Fibroblast of lung (primary cell): ENCODE measurements around the gene PCDHB10. TPM values are rescaled to one million over a fixed set of nuclear protein-coding genes. Genes with fewer than 3 reads are reported as not detected.
"Not testable (repeated sequence)": the region's sequence is repeated elsewhere in the genome, so short reads cannot be mapped to it uniquely, and the experiment has no call there.

Experiments used
- DNase-seq, 2 donors: peaks; one replicate each; pipeline versions ENCODE4 v3.0.0 to v3.0.0-alpha.2; 2010; ENCODE audit warnings: low read depth in 2 of 2
- H2AFZ ChIP-seq: 2 replicates; pipeline ENCODE4 v1.5.1; 2012; ENCODE audit warnings: low read length, control low read depth, inconsistent platforms
- H3K27ac ChIP-seq: 2 replicates; pipeline ENCODE4 v1.5.1; 2011; ENCODE audit warnings: low read length, control low read depth; ENCODE audit not compliant: insufficient read depth
- H3K27me3 ChIP-seq: 2 replicates; pipeline ENCODE4 v1.5.1; 2011; ENCODE audit warnings: mild to moderate bottlenecking, low read length; ENCODE audit not compliant: control insufficient read depth, insufficient read depth
- H3K36me3 ChIP-seq: 2 replicates; pipeline ENCODE4 v1.5.1; 2011; ENCODE audit warnings: low read length; ENCODE audit not compliant: control insufficient read depth, insufficient read depth
- H3K4me1 ChIP-seq: 2 replicates; pipeline ENCODE4 v1.5.1; 2011; ENCODE audit warnings: low read length; ENCODE audit not compliant: control insufficient read depth, insufficient read depth; ENCODE audit errors: extremely low read depth
- H3K4me2 ChIP-seq: 2 replicates; pipeline ENCODE4 v1.5.1; 2011; ENCODE audit warnings: low read length, control low read depth; ENCODE audit not compliant: insufficient read depth; ENCODE audit errors: extremely low read depth
- H3K4me3 ChIP-seq, 4 experiments: fragments of 200-600 bp in 1 of 4; sonication (generic) in 1 of 4; replicated peaks in 1 of 4; 2 replicates each; pipeline ENCODE4 v1.5.1; 2011 to 2016; ENCODE audit warnings: low read length in 4 of 4, low read depth in 3 of 4, mild to moderate bottlenecking in 3 of 4, control low read depth in 2 of 4, inconsistent platforms in 1 of 4, mixed read lengths in 1 of 4; ENCODE audit not compliant: insufficient read depth in 1 of 4; ENCODE audit errors: control extremely low read depth in 1 of 4
- H3K79me2 ChIP-seq: 2 replicates; pipeline ENCODE4 v1.5.1; 2012; ENCODE audit warnings: mild to moderate bottlenecking, low read length, inconsistent platforms; ENCODE audit not compliant: control insufficient read depth, insufficient read depth
- H3K9ac ChIP-seq: 2 replicates; pipeline ENCODE4 v1.5.1; 2011; ENCODE audit warnings: mild to moderate bottlenecking, low read length, control low read depth; ENCODE audit not compliant: insufficient read depth
- H3K9me3 ChIP-seq: 2 replicates; pipeline ENCODE4 v1.5.1; 2012; ENCODE audit warnings: low read depth, low read length; ENCODE audit not compliant: control insufficient read depth, insufficient read depth
- H4K20me1 ChIP-seq: 2 replicates; pipeline ENCODE4 v1.5.1; 2011; ENCODE audit warnings: low read length; ENCODE audit not compliant: control insufficient read depth, insufficient read depth; ENCODE audit errors: extremely low read depth
- CTCF ChIP-seq, 2 donors: IDR thresholded peaks in 1 of 2; conservative IDR thresholded peaks in 1 of 2; 1 replicate in 1 of 2; 2 replicates in 1 of 2; pipeline ENCODE4 v1.5.1; 2011 to 2012; ENCODE audit warnings: low read length in 2 of 2, control low read depth in 1 of 2, inconsistent platforms in 1 of 2, low read depth in 1 of 2, mild to moderate bottlenecking in 1 of 2
- EZH2 ChIP-seq: IDR thresholded peaks from 2 replicates; pipeline ENCODE4 v1.5.1; 2012; ENCODE audit warnings: low read length, control low read depth, mild to moderate bottlenecking; ENCODE audit errors: missing control alignments
- polyA plus RNA-seq, 2 donors: library from polyadenylated mRNA; depleted of rRNA in 1 of 2; stranded (reverse) in 1 of 2; unstranded in 1 of 2; fragments of >200 nt; gene quantifications; 2 replicates each; pipeline ENCODE4 v1.2.1, GENCODE V29; 2011 to 2012; ENCODE audit warnings: missing spikeins in 1 of 2
- total RNA-seq: library from RNA; depleted of rRNA; stranded (reverse); fragments of >200 nt; gene quantifications from 2 replicates; pipeline ENCODE4 v1.2.1, GENCODE V29; 2014

PCDHB10 gene
- total and polyA plus RNA-seq, 2 donors (not counting 1 experiment from before 2014, with no cell fraction given), result 0.78 to 2.0 TPM

- Histone ChIP-seq H3K36me3 (no peaks in the 10 kb centered on the region), H3K79me2 (no peaks in the 10 kb centered on the region), H3K4me3 (peak overlapping the region in 2 of 4 experiments; percentile 18 to 36), H3K9me3 (no peaks in the 10 kb centered on the region), H3K4me1 (no peaks in the 10 kb centered on the region), H3K4me2 (no peak overlapping the region), H3K27ac (no peak overlapping the region), H3K9ac (no peak overlapping the region), H2AFZ (no peak overlapping the region), H3K27me3 (no peaks in the 10 kb centered on the region), H4K20me1 (no peaks in the 10 kb centered on the region)
- DNase-seq, result peak in 1 of 2 donors; percentile 4
- TF ChIP-seq EZH2 (no peak), CTCF (conservative IDR thresholded peaks at IDR 0.05 in 1 of 2, IDR thresholded peaks at IDR 0.05 in 1 of 2; ENCODE audit: low read depth in 1 of 2, low read length in 2 of 2) (peak in 1 of 2 donors; percentile 11)
Measured at GRCh38 chr5:141234109-141234667, 42.0 kb downstream of the PCDHB10 start.

GRCh38 chr5:141235922-141236321 lies 43.8 kb downstream of the PCDHB10 start:
- not testable (repeated sequence) for H3K27me3 ChIP-seq, H3K36me3 ChIP-seq, H3K9me3 ChIP-seq, H2AFZ ChIP-seq, H3K9ac ChIP-seq, H3K4me3 ChIP-seq, H4K20me1 ChIP-seq, H3K4me2 ChIP-seq, H3K79me2 ChIP-seq, H3K4me1 ChIP-seq, DNase-seq, H3K27ac ChIP-seq

DNA sequence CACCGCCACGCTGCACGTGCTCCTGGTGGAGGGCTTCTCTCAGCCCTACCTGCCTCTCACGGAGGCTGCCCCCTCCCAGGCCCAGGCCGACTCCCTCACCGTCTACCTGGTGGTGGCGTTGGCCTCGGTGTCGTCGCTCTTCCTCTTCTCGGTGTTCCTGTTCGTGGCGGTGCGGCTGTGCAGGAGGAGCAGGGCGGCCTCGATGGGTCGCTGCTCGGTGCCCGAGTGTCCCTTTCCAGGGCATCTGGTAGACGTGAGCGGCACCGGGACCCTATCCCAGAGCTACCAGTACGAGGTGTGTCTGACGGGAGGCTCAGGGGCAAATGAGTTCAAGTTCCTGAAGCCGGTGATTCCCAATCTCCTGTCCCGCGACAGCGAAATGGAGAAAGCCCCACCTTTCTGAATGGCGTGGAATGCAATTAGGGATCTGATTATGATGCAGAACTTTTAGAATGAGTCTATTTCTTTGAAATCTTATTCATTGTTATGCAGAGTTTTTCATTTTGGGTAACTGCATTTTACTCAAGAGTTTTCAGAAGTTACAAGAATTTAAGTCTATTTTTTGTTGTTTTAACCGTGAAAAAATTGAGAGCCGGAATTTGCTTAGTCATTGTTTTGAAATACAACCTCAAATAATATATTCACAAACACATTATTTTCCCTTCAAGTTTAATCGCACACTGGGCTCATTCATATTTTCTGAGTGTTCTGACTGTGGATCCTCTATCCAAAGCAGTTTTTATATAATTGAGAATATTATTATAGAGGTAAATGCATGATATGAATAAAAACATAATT lies 44.6 kb downstream of the PCDHB10 start:
- no peak overlapping the region for H3K4me2 ChIP-seq
- H4K20me1 ChIP-seq, result no peaks in the 10 kb centered on the region
- no peaks in the 10 kb centered on the region for H3K36me3 ChIP-seq
- no peak for TF ChIP-seq CTCF (conservative IDR thresholded peaks at IDR 0.05 in 1 of 2, IDR thresholded peaks at IDR 0.05 in 1 of 2; ENCODE audit: low read depth in 1 of 2, low read length in 2 of 2)
- no peak for TF ChIP-seq EZH2
- H3K27ac ChIP-seq, result no peak overlapping the region
- H3K4me1 ChIP-seq, result no peaks in the 10 kb centered on the region
- no peak overlapping the region for H3K4me3 ChIP-seq
- H3K9ac ChIP-seq, result no peak overlapping the region
- H3K79me2 ChIP-seq, result no peaks in the 10 kb centered on the region
- no peak overlapping the region for H2AFZ ChIP-seq
- no peak for DNase-seq
- H3K27me3 ChIP-seq, result no peaks in the 10 kb centered on the region
- H3K9me3 ChIP-seq, result no peaks in the 10 kb centered on the region
